ENCODE data around the gene PDK2. TPM values are rescaled to one million over a fixed set of nuclear protein-coding genes. Genes with fewer than 3 reads are reported as not detected.

The PDK2 gene
- total and polyA plus RNA-seq, 9 of the 15 experiments (the other 6 are each of a cell fraction or from before 2014, with no cell fraction given): 0.03 to 2.5 (median 1.4) TPM

DNA sequence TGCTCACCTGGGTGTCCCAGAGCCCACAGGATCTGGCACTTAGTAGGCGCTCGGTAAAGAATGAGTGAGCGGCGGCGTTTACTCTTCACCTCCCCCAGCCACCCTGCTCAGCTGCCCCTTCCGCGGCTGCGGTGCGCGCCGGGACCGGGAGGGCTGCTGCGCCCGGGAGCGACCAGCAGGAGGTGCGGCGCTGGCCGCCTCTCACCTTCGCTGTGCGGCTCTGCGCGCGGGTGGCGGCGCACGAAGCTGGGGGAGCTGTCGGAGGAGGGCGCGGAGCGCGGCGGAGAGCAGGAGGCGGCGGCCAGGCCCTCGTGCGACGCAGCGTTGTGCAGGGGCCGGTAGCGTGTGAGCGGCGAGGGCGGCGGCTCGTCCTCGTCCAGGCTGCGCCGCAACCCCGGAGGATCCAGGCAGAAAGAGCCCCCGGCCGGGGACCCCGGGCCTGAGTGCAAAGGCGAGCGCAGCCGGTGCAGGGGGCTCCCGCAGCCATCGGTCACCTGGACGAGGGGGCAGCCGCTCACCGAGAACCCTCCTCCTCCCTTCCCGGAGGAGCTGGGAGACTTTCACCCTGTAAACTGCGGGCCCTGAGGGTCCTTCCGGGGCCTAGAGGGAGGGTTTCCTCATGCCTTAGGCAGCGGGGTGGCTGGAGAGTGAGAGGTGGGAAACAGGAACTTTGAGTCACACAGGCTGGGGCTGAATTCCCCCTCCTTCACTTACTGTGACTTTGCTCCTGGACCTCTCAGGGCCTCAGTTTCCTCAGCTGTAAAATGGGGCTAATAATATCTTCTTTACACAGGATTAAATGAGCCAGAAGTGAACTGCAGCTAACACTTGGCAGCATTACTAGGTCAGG lies 22.3 kb downstream of the PDK2 start (continued):
- TF ChIP-seq, protein P1, sequence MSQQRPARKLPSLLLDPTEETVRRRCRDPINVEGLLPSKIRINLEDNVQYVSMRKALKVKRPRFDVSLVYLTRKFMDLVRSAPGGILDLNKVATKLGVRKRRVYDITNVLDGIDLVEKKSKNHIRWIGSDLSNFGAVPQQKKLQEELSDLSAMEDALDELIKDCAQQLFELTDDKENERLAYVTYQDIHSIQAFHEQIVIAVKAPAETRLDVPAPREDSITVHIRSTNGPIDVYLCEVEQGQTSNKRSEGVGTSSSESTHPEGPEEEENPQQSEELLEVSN (IDR thresholded peaks at IDR 0.05; ENCODE audit: borderline replicate concordance in 1 of 2, extremely low read depth in 1 of 2, insufficient read depth in 1 of 2, insufficient read length in 1 of 2, low read depth in 1 of 2, low read length in 1 of 2, poor library complexity in 1 of 2, severe bottlenecking in 1 of 2): peak; percentile 89 to 98
- TF ChIP-seq SAFB (IDR thresholded peaks at IDR 0.05; ENCODE audit: borderline replicate concordance, low read depth, low read length) (0 out of 2 replicates have a peak, but pooled peaks have one; percentile 30), CXXC5 (CRISPR knock-in tag; IDR thresholded peaks at IDR 0.05) (peak; percentile 85), SRF (CRISPR knock-in tag; IDR thresholded peaks at IDR 0.05) (peak in 1 of 2 experiments; percentile 36; a peak in 1 of 4 replicates), STAT5B (CRISPR knock-in tag; IDR thresholded peaks at IDR 0.05) (no peak), ZEB2 (IDR thresholded peaks at IDR 0.05) (no peak), SMC3 (conservative IDR thresholded peaks at IDR 0.05; ENCODE audit: insufficient read depth, low read depth, low read length) (peak; percentile 54), ZNF699 (CRISPR knock-in tag; IDR thresholded peaks at IDR 0.05; ENCODE audit: insufficient replicate concordance) (no peak), EZH2 (IDR thresholded peaks at IDR 0.05; ENCODE audit: borderline replicate concordance, low read depth, low read length) (no peak)
- TF ChIP-seq, protein P2, sequence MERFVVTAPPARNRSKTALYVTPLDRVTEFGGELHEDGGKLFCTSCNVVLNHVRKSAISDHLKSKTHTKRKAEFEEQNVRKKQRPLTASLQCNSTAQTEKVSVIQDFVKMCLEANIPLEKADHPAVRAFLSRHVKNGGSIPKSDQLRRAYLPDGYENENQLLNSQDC (CRISPR knock-in tag; IDR thresholded peaks at IDR 0.05): no peak
- TF ChIP-seq, protein P3, sequence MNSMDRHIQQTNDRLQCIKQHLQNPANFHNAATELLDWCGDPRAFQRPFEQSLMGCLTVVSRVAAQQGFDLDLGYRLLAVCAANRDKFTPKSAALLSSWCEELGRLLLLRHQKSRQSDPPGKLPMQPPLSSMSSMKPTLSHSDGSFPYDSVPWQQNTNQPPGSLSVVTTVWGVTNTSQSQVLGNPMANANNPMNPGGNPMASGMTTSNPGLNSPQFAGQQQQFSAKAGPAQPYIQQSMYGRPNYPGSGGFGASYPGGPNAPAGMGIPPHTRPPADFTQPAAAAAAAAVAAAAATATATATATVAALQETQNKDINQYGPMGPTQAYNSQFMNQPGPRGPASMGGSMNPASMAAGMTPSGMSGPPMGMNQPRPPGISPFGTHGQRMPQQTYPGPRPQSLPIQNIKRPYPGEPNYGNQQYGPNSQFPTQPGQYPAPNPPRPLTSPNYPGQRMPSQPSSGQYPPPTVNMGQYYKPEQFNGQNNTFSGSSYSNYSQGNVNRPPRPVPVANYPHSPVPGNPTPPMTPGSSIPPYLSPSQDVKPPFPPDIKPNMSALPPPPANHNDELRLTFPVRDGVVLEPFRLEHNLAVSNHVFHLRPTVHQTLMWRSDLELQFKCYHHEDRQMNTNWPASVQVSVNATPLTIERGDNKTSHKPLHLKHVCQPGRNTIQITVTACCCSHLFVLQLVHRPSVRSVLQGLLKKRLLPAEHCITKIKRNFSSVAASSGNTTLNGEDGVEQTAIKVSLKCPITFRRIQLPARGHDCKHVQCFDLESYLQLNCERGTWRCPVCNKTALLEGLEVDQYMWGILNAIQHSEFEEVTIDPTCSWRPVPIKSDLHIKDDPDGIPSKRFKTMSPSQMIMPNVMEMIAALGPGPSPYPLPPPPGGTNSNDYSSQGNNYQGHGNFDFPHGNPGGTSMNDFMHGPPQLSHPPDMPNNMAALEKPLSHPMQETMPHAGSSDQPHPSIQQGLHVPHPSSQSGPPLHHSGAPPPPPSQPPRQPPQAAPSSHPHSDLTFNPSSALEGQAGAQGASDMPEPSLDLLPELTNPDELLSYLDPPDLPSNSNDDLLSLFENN (IDR thresholded peaks at IDR 0.05; ENCODE audit: low read depth in 2 of 2, low read length in 2 of 2): no peak
- TF ChIP-seq, protein P4, sequence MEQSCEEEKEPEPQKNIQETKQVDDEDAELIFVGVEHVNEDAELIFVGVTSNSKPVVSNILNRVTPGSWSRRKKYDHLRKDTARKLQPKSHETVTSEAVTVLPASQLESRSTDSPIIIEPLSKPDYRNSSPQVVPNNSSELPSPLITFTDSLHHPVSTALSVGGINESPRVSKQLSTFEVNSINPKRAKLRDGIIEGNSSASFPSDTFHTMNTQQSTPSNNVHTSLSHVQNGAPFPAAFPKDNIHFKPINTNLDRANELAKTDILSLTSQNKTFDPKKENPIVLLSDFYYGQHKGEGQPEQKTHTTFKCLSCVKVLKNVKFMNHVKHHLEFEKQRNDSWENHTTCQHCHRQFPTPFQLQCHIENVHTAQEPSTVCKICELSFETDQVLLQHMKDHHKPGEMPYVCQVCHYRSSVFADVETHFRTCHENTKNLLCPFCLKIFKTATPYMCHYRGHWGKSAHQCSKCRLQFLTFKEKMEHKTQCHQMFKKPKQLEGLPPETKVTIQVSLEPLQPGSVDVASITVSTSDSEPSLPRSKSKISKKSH (CRISPR knock-in tag; IDR thresholded peaks at IDR 0.05): no peak
- TF ChIP-seq, protein P5, sequence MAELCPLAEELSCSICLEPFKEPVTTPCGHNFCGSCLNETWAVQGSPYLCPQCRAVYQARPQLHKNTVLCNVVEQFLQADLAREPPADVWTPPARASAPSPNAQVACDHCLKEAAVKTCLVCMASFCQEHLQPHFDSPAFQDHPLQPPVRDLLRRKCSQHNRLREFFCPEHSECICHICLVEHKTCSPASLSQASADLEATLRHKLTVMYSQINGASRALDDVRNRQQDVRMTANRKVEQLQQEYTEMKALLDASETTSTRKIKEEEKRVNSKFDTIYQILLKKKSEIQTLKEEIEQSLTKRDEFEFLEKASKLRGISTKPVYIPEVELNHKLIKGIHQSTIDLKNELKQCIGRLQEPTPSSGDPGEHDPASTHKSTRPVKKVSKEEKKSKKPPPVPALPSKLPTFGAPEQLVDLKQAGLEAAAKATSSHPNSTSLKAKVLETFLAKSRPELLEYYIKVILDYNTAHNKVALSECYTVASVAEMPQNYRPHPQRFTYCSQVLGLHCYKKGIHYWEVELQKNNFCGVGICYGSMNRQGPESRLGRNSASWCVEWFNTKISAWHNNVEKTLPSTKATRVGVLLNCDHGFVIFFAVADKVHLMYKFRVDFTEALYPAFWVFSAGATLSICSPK (IDR thresholded peaks at IDR 0.05; ENCODE audit: borderline replicate concordance): no peak
- TF ChIP-seq, protein P6, sequence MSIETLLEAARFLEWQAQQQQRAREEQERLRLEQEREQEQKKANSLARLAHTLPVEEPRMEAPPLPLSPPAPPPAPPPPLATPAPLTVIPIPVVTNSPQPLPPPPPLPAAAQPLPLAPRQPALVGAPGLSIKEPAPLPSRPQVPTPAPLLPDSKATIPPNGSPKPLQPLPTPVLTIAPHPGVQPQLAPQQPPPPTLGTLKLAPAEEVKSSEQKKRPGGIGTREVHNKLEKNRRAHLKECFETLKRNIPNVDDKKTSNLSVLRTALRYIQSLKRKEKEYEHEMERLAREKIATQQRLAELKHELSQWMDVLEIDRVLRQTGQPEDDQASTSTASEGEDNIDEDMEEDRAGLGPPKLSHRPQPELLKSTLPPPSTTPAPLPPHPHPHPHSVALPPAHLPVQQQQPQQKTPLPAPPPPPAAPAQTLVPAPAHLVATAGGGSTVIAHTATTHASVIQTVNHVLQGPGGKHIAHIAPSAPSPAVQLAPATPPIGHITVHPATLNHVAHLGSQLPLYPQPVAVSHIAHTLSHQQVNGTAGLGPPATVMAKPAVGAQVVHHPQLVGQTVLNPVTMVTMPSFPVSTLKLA (conservative IDR thresholded peaks at IDR 0.05): no peak

Data from K562 (cell line).